Renal cortical epithelial cell (primary cell): Measurements from ENCODE around the gene ACADVL. TPM values are rescaled to one million over a fixed set of nuclear protein-coding genes. Genes with fewer than 3 reads are reported as not detected.

Experiments used
- total RNA-seq: library from RNA; depleted of rRNA; stranded (reverse); fragments of >200 nt; gene quantifications from 2 replicates; pipeline ENCODE4 v1.2.3, GENCODE V29; 2014

The ACADVL gene
- total RNA-seq, 1 donor from 2014 or later = 307 TPM

Other genes starting within 250 kb of the ACADVL start
- not detected in 2 replicates for gene ALOX12, start 223.9 kb upstream of the ACADVL start, total RNA-seq
- 31.4 and 40.3 TPM in 2 replicates for gene RNASEK, start 207.3 kb upstream of the ACADVL start, total RNA-seq
- gene BCL6B, start 196.9 kb upstream of the ACADVL start, total RNA-seq = under 0.01 and 0.05 TPM in 2 replicates
- gene SLC16A13, start 183.9 kb upstream of the ACADVL start, total RNA-seq = 0.99 and 1.0 TPM in 2 replicates
- gene SLC16A11, start 175.8 kb upstream of the ACADVL start, total RNA-seq = not detected in 2 replicates
- gene CLEC10A, start 139.7 kb upstream of the ACADVL start, total RNA-seq = not detected in 2 replicates
- not detected in 2 replicates for gene ASGR2, start 105.1 kb upstream of the ACADVL start, total RNA-seq
- gene ASGR1, start 40.6 kb upstream of the ACADVL start, total RNA-seq = 0.60 and 0.87 TPM in 2 replicates
- gene DLG4, start 102 bp upstream of the ACADVL start, total RNA-seq = 2.1 and 22.2 TPM in 2 replicates
- 26.4 and 47.5 TPM in 2 replicates for gene DVL2, start 14.6 kb downstream of the ACADVL start, total RNA-seq
- 41.2 and 50.7 TPM in 2 replicates for gene PHF23, start 19.5 kb downstream of the ACADVL start, total RNA-seq
- gene GABARAP, start 22.5 kb downstream of the ACADVL start, total RNA-seq = 137 and 148 TPM in 2 replicates
- gene CTDNEP1, start 31.8 kb downstream of the ACADVL start, total RNA-seq = 19.4 and 53.9 TPM in 2 replicates
- gene ELP5, start 32.3 kb downstream of the ACADVL start, total RNA-seq = 22.1 and 24.8 TPM in 2 replicates
- gene CLDN7, start 42.5 kb downstream of the ACADVL start, total RNA-seq = 25.1 and 306 TPM in 2 replicates
- 0.30 and 0.35 TPM in 2 replicates for gene SLC2A4, start 61.8 kb downstream of the ACADVL start, total RNA-seq
- gene YBX2, start 74.7 kb downstream of the ACADVL start, total RNA-seq = 0.45 TPM in 1 of 2 replicates, not detected in the other
- 352 and 682 TPM in 2 replicates for gene EIF5A, start 87.7 kb downstream of the ACADVL start, total RNA-seq
- gene GPS2, start 95.4 kb downstream of the ACADVL start, total RNA-seq = 39.1 and 49.4 TPM in 2 replicates
- 21.4 and 27.8 TPM in 2 replicates for gene NEURL4, start 109.4 kb downstream of the ACADVL start, total RNA-seq
- gene ACAP1, start 116.6 kb downstream of the ACADVL start, total RNA-seq = 0.20 and 65.5 TPM in 2 replicates
- gene KCTD11, start 132.2 kb downstream of the ACADVL start, total RNA-seq = 10.4 and 13.7 TPM in 2 replicates
- not detected in 2 replicates for gene TMEM95, start 135.2 kb downstream of the ACADVL start, total RNA-seq
- 3.6 and 8.0 TPM in 2 replicates for gene TNK1, start 161.2 kb downstream of the ACADVL start, total RNA-seq
- gene PLSCR3, start 174.6 kb downstream of the ACADVL start, total RNA-seq = 20.0 and 71.0 TPM in 2 replicates
- gene TMEM256, start 184.2 kb downstream of the ACADVL start, total RNA-seq = 35.9 and 143 TPM in 2 replicates
- 2.6 and 17.1 TPM in 2 replicates for gene NLGN2, start 187.9 kb downstream of the ACADVL start, total RNA-seq
- not detected in 2 replicates for gene SPEM1, start 200.4 kb downstream of the ACADVL start, total RNA-seq
- not detected in 2 replicates for gene SPEM2, start 205.7 kb downstream of the ACADVL start, total RNA-seq
- not detected in 2 replicates for gene SPEM3, start 208.9 kb downstream of the ACADVL start, total RNA-seq
- 16.9 and 33.0 TPM in 2 replicates for gene TMEM102, start 215.5 kb downstream of the ACADVL start, total RNA-seq
- 3.3 and 10.7 TPM in 2 replicates for gene FGF11, start 219.6 kb downstream of the ACADVL start, total RNA-seq
- 15.3 and 26.0 TPM in 2 replicates for gene CHRNB1, start 225.1 kb downstream of the ACADVL start, total RNA-seq